ENCODE results near the gene SHB. TPM values are rescaled to one million over a fixed set of nuclear protein-coding genes. Genes with fewer than 3 reads are reported as not detected.

Gene SHB
- total and polyA plus RNA-seq, 2 donors (not counting 3 experiments of a cell fraction or from before 2014, with no cell fraction given): 13.4 to 24.9 TPM

DNA sequence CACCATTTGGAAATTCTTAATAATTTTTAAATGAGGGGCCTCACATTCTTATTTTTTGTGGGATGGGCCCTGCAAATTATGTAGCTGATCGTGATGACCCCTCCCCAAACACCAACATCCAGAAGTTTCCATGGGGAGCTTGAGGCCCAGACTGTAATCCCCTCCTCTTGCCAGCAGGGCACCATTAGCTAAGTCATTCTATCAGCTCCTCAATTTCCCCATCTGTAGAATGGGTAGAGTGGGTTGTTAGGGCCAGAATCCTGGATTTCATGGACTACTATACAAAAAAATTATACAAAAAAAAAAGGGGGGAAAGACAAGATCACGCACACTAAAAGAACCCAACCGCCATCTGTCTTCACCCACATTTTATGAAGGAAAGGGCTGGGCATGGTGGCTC is 38.4 kb downstream of the SHB start:
- H3K79me2 ChIP-seq (ENCODE audit: control insufficient read depth, insufficient read depth, low read length): peaks cover 67% of the 10 kb centered on the region
- H3K9me3 ChIP-seq (replicated peaks; ENCODE audit: control insufficient read depth, insufficient read depth, low read length): no peaks in the 10 kb centered on the region
- POLR2A ChIA-PET: no interaction called here
- H3K36me3 ChIP-seq (ENCODE audit: control insufficient read depth in 2 of 2, extremely low read depth in 1 of 2, insufficient read depth in 2 of 2, low read length in 2 of 2): no peaks in the 10 kb centered on the region
- BruUV-seq (replicated peaks): no TSS peak
- no peaks in the 10 kb centered on the region for H3K27me3 ChIP-seq (ENCODE audit: control insufficient read depth in 2 of 2, insufficient read depth in 2 of 2, low read length in 2 of 2)
- FAIRE-seq (no peak), DNase-seq (ENCODE audit: low read depth, low spot score) (no peak)
- H4K20me1 ChIP-seq (replicated peaks; ENCODE audit: control insufficient read depth, extremely low read depth, insufficient read depth, low read length): no peaks in the 10 kb centered on the region
- CTCF ChIA-PET: interaction anchor here (0.9 kb wide), 1 partner anchor 10 kb away, joined by 3 read pairs; no protein-coding TSS in a partner anchor
- TF ChIP-seq GATA2 (IDR thresholded peaks at IDR 0.05; ENCODE audit: insufficient read depth, insufficient read length, low read depth, low read length) (no peak), MAX (IDR thresholded peaks at IDR 0.05; ENCODE audit: insufficient read depth, insufficient read length) (no peak), MYC (IDR thresholded peaks at IDR 0.05; ENCODE audit: low read depth, low read length) (no peak), POLR2A (IDR thresholded peaks at IDR 0.05; ENCODE audit: low read depth, low read length) (no peak), POLR2AphosphoS5 (IDR thresholded peaks at IDR 0.05; ENCODE audit: insufficient read depth, low read depth, low read length) (no peak), JUN (IDR thresholded peaks at IDR 0.05; ENCODE audit: borderline replicate concordance, insufficient read depth, insufficient read length, low read depth) (no peak), EZH2 (IDR thresholded peaks at IDR 0.05; ENCODE audit: borderline replicate concordance, low read depth, low read length, severe bottlenecking) (no peak), FOS (IDR thresholded peaks at IDR 0.05; ENCODE audit: borderline replicate concordance, insufficient read depth, low read length) (no peak), CTCF (IDR thresholded peaks at IDR 0.05; ENCODE audit: extremely low read depth in 1 of 2, insufficient read depth in 1 of 2, low read depth in 1 of 2, low read length in 2 of 2) (no peak)
- no peak overlapping the region for H3K4me3 ChIP-seq (replicated peaks in 1 of 3; ENCODE audit: insufficient read depth in 1 of 3, low read depth in 1 of 3, low read length in 3 of 3)
- dilution Hi-C loops (cut with MboI; ENCODE audit: extremely low pct_ligation_motif_present, low sequenced_read_pairs): no loop called here
- no peak overlapping the region for H2AFZ ChIP-seq (ENCODE audit: low read depth, low read length)
- no peak overlapping the region for H3K9ac ChIP-seq (replicated peaks; ENCODE audit: extremely low read depth, insufficient read depth, low read length)
- H3K27ac ChIP-seq (ENCODE audit: insufficient read depth, low read depth, low read length): no peak overlapping the region
- H3K4me1 ChIP-seq (ENCODE audit: control insufficient read depth, extremely low read depth, insufficient read depth, low read length): peaks cover 36% of the 10 kb centered on the region
- intact Hi-C loops (cut with micrococcal nuclease): no loop called here
- no peak overlapping the region for H3K4me2 ChIP-seq (ENCODE audit: insufficient read depth, low read length)
- no peaks in the 10 kb centered on the region for H3K9me1 ChIP-seq (replicated peaks; ENCODE audit: control insufficient read depth, extremely low read depth, insufficient read depth, low read length)

All from endothelial cell of umbilical vein (primary cell).